Measurements from ENCODE around the gene EIF4E2.
"Not testable (repeated sequence)": the region's sequence is repeated elsewhere in the genome, so short reads cannot be mapped to it uniquely, and the experiment has no call there.

Gene EIF4E2

DNA sequence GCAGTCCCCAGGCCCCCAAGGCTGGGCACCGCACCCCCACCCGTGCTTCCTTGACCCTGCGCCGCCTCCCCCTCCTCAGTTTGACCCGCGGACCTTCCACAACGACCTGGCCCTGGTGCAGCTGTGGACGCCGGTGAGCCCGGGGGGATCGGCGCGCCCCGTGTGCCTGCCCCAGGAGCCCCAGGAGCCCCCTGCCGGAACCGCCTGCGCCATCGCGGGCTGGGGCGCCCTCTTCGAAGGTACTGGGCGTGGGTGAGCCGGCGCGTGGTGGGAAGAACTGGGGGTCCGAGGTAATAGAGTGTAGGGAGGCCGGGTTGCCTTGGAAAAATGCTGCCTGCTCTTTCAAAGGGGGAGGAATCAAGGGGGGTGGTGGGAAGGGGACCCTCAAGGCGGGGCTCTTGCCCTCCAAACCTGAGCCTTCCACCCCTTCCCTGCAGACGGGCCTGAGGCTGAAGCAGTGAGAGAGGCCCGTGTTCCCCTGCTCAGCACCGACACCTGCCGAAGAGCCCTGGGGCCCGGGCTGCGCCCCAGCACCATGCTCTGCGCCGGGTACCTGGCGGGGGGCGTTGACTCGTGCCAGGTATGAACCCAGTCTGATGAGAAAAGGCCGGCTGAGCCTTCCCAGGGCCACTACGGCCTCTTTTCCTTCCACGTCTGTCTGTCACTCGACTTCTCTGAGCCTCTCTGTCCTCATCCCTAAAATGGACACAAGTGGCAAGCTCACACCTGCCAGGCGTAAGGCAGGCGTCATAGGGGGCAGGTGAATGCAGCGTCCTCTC is 27.7 kb upstream of the EIF4E2 start:
- DNase-seq, result no peak

- no peak for DNase-seq
These were observed 27.1 kb upstream of the EIF4E2 start for GRCh38 chr2:232523402-232523681.

- no peak for DNase-seq
These were observed 26.5 kb upstream of the EIF4E2 start for GRCh38 chr2:232523682-232524597.

- DNase-seq, result no peak
These were observed 25.7 kb upstream of the EIF4E2 start for GRCh38 chr2:232524771-232525170.

DNA sequence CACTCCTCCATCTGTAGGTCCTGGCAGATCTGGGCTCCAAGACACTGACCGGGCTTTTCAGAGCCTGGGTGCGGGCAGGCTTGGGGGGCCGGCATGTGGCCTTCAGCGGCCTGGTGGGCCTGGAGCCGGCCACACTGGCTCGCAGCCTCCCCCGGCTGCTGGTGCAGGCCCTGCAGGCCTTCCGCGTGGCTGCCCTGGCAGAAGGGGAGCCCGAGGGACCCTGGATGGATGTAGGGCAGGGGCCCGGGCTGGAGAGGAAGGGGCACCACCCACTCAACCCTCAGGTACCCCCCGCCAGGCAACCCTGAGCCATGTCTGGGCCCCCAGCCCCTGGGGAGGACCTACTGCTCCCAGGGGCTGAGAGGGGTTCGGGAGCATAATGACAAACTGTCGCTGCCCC is 25.3 kb upstream of the EIF4E2 start:
- no peak for DNase-seq

GRCh38 chr2:232525791-232526371 is 24.6 kb upstream of the EIF4E2 start, which contains the start of gene CHRND:
TSS of gene CHRND (plus strand) at chr2:232526160. CDS start at chr2:232526216, 56 bp downstream.
- DNase-seq, result no peak

DNA sequence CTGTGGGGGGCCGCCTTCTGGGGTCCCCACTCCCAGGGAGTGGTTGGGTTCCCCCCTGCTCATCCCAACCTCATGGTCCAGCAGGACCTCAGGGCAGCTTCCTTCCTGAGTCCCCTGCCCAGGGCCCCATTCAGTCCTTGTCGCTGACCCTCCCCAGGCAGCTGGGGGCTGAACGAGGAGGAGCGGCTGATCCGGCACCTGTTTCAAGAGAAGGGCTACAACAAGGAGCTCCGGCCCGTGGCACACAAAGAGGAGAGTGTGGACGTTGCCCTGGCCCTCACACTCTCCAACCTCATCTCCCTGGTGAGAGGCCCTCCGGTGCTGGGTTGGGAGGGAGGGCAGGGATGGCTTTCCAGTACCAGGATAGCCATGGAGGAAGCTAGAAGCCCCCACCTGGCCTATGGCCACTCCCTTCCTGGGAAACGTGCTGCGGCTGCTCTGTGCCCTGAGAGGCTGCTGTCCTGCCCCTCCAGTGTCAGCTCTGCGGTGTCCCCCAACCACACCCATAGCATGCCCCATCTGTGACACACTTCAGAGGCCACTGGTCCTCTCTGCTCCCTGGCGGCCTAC is 24.0 kb upstream of the EIF4E2 start:
- no peak for DNase-seq

- no peak for DNase-seq
These were observed 22.5 kb upstream of the EIF4E2 start for GRCh38 chr2:232527905-232528470.

GRCh38 chr2:232528746-232529460 is 21.6 kb upstream of the EIF4E2 start:
- DNase-seq, result no peak

DNA sequence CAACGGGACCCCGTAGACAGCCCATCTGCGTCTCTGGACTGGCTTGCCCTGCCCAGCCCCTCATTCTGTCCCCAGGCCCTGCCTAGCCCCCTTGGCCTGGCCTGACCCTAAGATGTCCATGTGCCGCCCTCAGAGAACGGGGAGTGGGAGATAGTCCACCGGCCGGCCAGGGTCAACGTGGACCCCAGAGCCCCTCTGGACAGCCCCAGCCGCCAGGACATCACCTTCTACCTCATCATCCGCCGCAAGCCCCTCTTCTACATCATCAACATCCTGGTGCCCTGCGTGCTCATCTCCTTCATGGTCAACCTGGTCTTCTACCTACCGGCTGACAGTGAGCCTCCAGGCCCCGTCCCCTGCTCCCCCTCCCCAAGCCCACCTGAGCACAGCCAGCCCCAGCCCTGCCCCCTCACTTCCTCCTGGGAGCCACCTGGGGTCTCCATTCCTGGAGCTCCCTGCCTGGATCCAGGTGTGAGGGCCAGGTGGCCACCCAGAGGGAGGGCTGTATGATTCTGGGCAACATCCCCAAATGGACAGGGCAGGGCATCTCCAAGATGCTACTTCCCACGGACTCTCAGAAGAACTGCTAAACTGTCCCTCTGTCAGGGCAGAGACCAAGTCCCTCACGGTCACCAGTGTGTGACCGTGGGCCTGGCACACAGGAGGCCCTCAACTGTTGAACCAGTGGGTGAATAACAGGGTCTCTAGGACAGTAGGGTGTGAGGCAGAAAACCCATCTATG is 20.5 kb upstream of the EIF4E2 start:
- DNase-seq, result no peak

DNA sequence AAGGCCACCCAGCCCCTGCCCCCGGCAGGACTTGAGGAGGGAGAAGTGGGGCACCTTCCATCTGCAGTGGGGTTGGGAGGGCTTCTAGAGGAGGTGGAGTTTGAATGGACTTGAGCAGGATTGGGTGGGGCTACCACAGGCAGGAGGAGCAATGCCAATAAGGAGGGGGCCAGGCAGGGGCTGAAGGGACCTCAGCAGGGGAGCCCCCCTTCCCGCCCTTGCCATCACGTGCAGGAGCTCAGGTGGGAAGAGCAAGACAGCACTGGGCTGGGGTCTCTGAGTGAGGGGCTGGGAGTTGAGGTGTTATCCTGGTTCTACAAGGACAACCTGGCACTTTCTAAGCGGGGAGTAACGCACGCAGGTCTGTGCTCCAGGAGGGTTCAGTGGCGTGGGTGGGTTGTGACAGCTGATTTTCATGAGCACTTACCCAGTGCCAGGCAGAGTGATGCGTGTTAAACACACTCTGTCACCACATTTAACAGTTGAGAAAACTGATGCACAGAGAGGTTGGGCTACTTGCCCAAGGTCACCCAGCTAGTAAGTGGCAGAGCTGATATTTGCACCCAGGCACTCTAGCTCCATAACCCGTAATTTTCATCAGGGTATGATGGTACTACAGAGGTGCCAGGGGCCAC is 19.7 kb upstream of the EIF4E2 start:
- DNase-seq, result no peak

DNA sequence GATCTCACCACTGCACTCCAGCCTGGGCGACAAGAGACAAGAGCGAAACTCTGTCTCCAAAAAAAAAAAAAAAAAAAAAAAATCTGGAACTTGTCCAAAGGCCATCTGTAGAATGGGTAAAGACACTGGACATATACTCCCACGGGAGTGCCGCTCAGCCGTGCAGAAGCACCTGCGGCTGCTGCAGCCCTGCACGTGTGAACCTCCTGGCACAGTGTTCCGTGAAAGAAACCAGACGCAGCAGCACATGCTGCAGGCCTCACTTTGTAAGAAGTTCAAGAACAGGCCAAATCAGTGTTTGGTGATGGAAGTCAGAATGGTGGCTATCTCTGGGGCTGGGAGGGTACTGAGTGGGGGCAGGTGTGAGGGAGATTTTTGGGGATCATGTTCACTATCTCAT is 18.1 kb upstream of the EIF4E2 start:
- no peak for DNase-seq

GRCh38 chr2:232532821-232533220 is 17.7 kb upstream of the EIF4E2 start:
- DNase-seq, result not testable (repeated sequence)

DNA sequence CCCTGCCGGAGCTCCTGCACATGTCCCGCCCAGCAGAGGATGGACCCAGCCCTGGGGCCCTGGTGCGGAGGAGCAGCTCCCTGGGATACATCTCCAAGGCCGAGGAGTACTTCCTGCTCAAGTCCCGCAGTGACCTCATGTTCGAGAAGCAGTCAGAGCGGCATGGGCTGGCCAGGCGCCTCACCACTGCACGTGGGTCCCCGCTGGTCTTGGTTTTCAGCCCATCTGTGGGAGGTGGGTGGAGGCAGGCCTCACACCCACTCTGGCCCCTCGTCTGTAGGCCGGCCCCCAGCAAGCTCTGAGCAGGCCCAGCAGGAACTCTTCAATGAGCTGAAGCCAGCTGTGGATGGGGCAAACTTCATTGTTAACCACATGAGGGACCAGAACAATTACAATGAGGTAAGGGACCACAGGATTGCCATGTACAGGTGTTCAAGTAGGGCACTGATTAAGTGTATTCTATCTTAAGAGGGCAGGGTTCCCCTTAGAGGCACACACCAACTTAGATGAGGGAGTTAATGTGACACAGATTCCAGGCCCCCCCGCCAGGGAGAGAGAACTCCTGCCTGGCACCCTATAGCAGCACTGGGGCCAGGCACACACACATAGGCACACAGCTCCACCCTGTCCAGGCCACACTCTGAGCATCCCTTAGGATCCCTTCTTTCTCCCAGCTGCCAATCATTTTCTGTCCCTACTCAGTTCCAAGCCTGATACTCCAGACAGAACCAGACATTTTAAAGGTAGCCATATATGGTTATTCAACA is 16.4 kb upstream of the EIF4E2 start:
- DNase-seq, result no peak

DNA sequence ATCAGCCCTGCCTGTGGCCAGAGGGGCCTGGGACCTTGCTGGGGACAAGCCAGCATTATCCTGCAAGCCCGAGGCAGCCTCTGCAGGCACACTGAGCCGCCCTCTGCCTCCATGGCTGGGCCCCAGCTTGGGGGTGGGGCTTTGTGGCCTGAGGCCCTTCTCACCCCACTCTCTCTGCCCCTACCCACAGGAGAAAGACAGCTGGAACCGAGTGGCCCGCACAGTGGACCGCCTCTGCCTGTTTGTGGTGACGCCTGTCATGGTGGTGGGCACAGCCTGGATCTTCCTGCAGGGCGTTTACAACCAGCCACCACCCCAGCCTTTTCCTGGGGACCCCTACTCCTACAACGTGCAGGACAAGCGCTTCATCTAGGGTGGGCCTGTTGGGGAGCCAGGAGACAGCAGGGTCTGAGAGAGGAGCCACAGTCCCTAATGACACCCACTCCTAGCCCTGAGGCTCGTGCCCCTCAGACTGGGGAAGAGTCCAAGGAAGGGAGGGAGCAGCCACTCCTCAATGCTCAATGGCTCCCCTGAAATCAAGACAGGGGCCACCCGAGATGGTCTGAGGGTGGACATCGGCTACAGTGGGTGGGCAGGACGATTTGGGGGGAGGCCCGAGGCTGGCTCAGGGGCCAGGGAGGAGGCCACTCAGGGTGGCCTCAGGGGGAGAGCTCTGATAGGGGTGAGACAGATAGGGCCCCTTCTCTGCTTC is 15.4 kb upstream of the EIF4E2 start:
- DNase-seq, result no peak

DNA sequence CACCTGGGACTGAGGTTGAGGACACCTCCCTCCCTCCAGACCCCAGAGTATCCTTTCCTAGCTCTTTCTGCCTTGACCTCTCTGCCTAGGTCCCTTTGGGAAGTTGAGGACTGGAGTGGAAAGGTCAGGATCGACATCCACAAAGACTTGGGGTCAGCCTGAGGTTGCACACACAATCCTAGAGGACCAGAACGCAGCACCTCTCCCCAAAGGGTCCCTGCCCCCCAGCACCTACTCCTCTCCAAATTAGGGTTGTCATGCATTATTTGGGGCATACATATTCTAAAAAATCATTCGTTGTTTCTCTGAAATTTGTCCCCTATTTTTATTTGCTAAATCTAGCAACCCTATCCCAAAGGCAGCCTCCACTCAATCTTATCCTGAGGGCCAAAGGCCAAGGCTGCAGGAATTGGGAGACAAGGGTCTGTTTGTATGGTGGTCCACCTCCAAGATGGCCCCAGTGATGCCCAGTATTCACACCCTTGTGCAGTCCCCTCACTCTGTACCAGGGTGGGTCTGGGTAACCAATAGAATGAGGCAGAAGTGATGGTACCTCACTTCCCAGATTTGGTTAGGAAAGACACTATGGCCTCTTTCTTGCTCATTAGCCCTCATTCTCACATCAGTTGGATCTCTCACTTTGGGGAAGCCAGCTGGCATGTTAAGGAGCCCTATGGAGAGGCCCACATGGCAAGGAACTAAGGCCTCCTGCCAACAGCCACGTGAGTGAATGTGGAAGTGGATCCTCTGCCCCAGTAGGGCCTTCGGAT is 14.5 kb upstream of the EIF4E2 start:
- no peak for DNase-seq

DNA sequence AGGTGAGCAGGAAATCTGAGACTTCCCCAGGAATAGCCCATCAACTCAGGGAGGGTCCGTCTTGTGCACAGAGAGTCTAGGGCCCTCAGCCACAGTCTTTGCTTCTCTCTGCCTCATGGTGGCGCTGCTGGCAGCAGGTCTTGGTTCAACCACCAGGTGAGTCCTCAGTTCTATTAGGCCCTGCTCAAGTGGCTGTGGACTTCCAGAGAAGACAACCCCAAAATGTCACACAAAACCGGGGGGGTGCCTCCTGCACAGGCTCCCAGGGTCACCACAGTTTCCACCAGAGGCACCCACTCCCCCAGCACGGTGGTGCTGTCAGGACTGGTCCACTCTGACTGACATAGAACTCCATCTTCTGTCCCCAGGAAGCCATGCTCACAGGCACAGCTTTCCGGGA is 13.4 kb upstream of the EIF4E2 start:
- no peak for DNase-seq

DNA sequence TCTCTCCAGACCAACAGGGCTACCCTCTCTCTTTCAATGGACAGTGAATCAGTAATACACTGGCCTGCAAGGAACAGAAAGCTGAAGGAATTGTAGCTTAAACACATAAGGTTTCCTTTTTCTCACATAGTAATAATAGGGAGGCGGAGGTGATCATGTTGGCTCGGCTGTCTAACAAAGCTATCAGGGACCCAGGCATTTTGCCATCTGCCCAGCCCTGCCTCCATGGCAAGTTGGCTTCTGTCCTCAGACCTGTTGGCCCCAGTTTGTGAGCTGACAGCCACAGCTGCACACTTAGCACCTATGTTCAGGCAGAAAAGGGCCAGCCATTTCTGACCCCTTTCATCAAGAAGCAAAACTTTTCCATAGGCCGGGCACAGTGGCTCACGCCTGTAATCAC is 13.0 kb upstream of the EIF4E2 start:
- no peak for DNase-seq

DNA sequence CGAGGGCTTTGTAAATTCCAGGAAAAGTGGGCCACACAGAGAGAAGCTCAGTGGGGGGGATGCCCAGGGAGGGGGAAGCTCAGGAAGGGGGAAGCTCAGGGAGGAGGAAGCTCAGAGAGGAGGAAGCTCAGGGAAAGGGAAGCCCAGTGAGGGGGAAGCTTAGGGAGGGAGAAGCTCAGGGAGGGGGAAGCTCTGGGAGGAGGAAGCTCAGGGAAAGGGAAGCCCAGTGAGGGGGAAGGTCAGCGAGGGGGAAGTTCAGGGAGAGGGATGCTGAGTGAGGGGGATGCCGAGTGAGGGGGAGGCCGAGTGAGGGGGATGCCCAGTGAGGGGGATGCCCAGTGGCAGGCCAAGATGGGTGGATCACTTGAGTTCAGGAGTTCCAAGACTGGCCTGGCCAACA is 11.8 kb upstream of the EIF4E2 start:
- peak in 1 of 2 donors; percentile 9 for DNase-seq

Data from CD4-positive, alpha-beta T cell treated with Interleukin-1 beta for 1 hour (primary cell).